GM23248 (cell line): ENCODE results near the gene ISM1. TPM values are rescaled to one million over a fixed set of nuclear protein-coding genes. Genes with fewer than 3 reads are reported as not detected.

Experiments used
- DNase-seq: peaks from one replicate; pipeline ENCODE4 v3.0.0-alpha.2; 2015
- H2AFZ ChIP-seq: fragments of 200-600 bp; sonication (generic); 2 replicates; pipeline ENCODE4 v1.6.1; 2016; ENCODE audit warnings: antibody characterized with exemption
- H3F3A ChIP-seq: fragments of 200-600 bp; sonication (generic); 2 replicates; pipeline ENCODE4 v1.6.1; 2016; ENCODE audit warnings: mild to moderate bottlenecking, antibody characterized with exemption, mixed run types; ENCODE audit not compliant: insufficient read depth
- H3K27ac ChIP-seq: fragments of 200-600 bp; sonication (generic); 2 replicates; pipeline ENCODE4 v1.5.1; 2016; ENCODE audit warnings: mild to moderate bottlenecking
- H3K27me3 ChIP-seq: fragments of 200-600 bp; sonication (generic); replicated peaks from 2 replicates; pipeline ENCODE4 v1.6.1; 2016; ENCODE audit warnings: mild to moderate bottlenecking; ENCODE audit not compliant: insufficient read depth
- H3K36me3 ChIP-seq: fragments of 200-600 bp; sonication (generic); 2 replicates; pipeline ENCODE4 v1.6.1; 2016; ENCODE audit warnings: low read depth, mild to moderate bottlenecking
- H3K4me1 ChIP-seq: fragments of 200-600 bp; sonication (generic); 2 replicates; pipeline ENCODE4 v1.6.1; 2016; ENCODE audit warnings: mild to moderate bottlenecking; ENCODE audit not compliant: insufficient read depth
- H3K4me2 ChIP-seq: fragments of 200-600 bp; sonication (generic); one replicate; pipeline ENCODE4 v1.6.1; 2016; ENCODE audit warnings: mild to moderate bottlenecking; ENCODE audit not compliant: unreplicated experiment
- H3K4me3 ChIP-seq: fragments of 200-600 bp; sonication (generic); 2 replicates; pipeline ENCODE4 v1.5.1; 2016; ENCODE audit warnings: mild to moderate bottlenecking
- H3K79me2 ChIP-seq: fragments of 200-600 bp; sonication (generic); 2 replicates; pipeline ENCODE4 v1.6.1; 2016; ENCODE audit warnings: mild to moderate bottlenecking; ENCODE audit not compliant: insufficient read depth
- H3K9ac ChIP-seq: fragments of 200-600 bp; sonication (generic); 2 replicates; pipeline ENCODE4 v1.6.1; 2016; ENCODE audit warnings: mild to moderate bottlenecking
- H3K9me2 ChIP-seq: fragments of 200-600 bp; sonication (generic); 2 replicates; pipeline ENCODE4 v1.6.1; 2016; ENCODE audit warnings: mixed run types, mild to moderate bottlenecking, moderate library complexity; ENCODE audit not compliant: insufficient read depth
- H3K9me3 ChIP-seq: fragments of 200-600 bp; sonication (generic); one replicate; pipeline ENCODE4 v1.6.1; 2017; ENCODE audit warnings: low read depth
- H4K20me1 ChIP-seq: fragments of 200-600 bp; sonication (generic); 2 replicates; pipeline ENCODE4 v1.6.0; 2016; ENCODE audit not compliant: insufficient read depth
- EZH2 ChIP-seq: fragments of 200-600 bp; sonication (generic); IDR thresholded peaks from 2 replicates; pipeline ENCODE4 v1.6.1; 2018; ENCODE audit warnings: antibody characterized with exemption, mild to moderate bottlenecking; ENCODE audit not compliant: insufficient read depth, poor library complexity, severe bottlenecking
- EZH2phosphoT487 ChIP-seq: fragments of 200-600 bp; sonication (generic); IDR thresholded peaks from 2 replicates; pipeline ENCODE4 v1.6.1; 2018; ENCODE audit warnings: antibody characterized with exemption, moderate library complexity, mild to moderate bottlenecking, low read depth; ENCODE audit not compliant: insufficient read depth
- WGBS, 2 experiments: methylation state at CpG; one replicate each; pipeline ENCODE4 v1.1.6; 2015 to 2017; ENCODE audit warnings: low lambda C conversion rate in 2 of 2, low coverage in 1 of 2; ENCODE audit errors: missing lambda C conversion rate in 2 of 2; 5-methylcytosine and 5-hydroxymethylcytosine counted together
- in situ Hi-C: fragments of 300-500 bp; cut with MboI; formaldehyde crosslinking; loops from 2 replicates; pipeline ENCODE4 v1.15.0; 2020
- polyA plus RNA-seq: library from polyadenylated mRNA; unstranded; fragments of >200 nt; fragmentation: Nextera tagmentation; extraction: Ambion mirVana; gene quantifications from 2 replicates; pipeline ENCODE4 v1.2.1, GENCODE V29; 2016
- total RNA-seq: library from RNA; depleted of rRNA; stranded (reverse); fragments of >200 nt; shearing (Covaris generic); gene quantifications from 2 replicates; pipeline ENCODE4 v1.2.3, GENCODE V29; 2014

Gene ISM1
- total and polyA plus RNA-seq, 2 experiments from 2014 or later, result 0.06 TPM; not detected in 1

- H3K4me2 ChIP-seq, result no peak overlapping the region
- TF ChIP-seq EZH2, result no peak
- no peak for TF ChIP-seq EZH2phosphoT487
- no peak overlapping the region for H3K9ac ChIP-seq
- H3K27me3 ChIP-seq, result peaks cover 4% of the 10 kb centered on the region; the same call in 1 of the 2 replicates
- H3F3A ChIP-seq, result no peaks in the 10 kb centered on the region
- no peaks in the 10 kb centered on the region for H3K79me2 ChIP-seq
- H3K4me1 ChIP-seq, result peaks cover 3% of the 10 kb centered on the region; the same call in 1 of the 2 replicates
- no peak overlapping the region for H3K27ac ChIP-seq
- DNase-seq, result no peak
- in situ Hi-C loops, result no loop called here
- 90 to 95% methylated on average over 6 of the region's 6 CpGs for WGBS, 2 experiments
- H2AFZ ChIP-seq, result no peak overlapping the region
- no peak overlapping the region for H3K4me3 ChIP-seq
- H4K20me1 ChIP-seq, result no peaks in the 10 kb centered on the region
- no peaks in the 10 kb centered on the region for H3K36me3 ChIP-seq
- no peaks in the 10 kb centered on the region for H3K9me2 ChIP-seq
- H3K9me3 ChIP-seq, result no peaks in the 10 kb centered on the region
Measured at GRCh38 chr20:13250251-13250650, 29.2 kb downstream of the ISM1 start.

- Histone ChIP-seq H3K9ac (no peak overlapping the region), H3K4me2 (no peak overlapping the region), H3F3A (no peaks in the 10 kb centered on the region), H4K20me1 (no peaks in the 10 kb centered on the region), H3K4me1 (peaks cover 3% of the 10 kb centered on the region; the same call in 1 of the 2 replicates), H2AFZ (no peak overlapping the region), H3K27me3 (peaks cover 4% of the 10 kb centered on the region; the same call in 1 of the 2 replicates), H3K9me3 (no peaks in the 10 kb centered on the region), H3K27ac (no peak overlapping the region), H3K36me3 (no peaks in the 10 kb centered on the region), H3K9me2 (no peaks in the 10 kb centered on the region), H3K79me2 (no peaks in the 10 kb centered on the region), H3K4me3 (no peak overlapping the region)
- no peak for TF ChIP-seq EZH2
- no peak for TF ChIP-seq EZH2phosphoT487
- WGBS, 2 experiments, result 93% methylated on average over 8 of the region's 8 CpGs
- in situ Hi-C loops, result no loop called here
- no peak for DNase-seq
Measured at GRCh38 chr20:13251106-13251903, 30.2 kb downstream of the ISM1 start.

GRCh38 chr20:13251904-13252297 lies 30.8 kb downstream of the ISM1 start:
- Histone ChIP-seq H3K27ac (no peak overlapping the region), H3K4me1 (peaks cover 3% of the 10 kb centered on the region; the same call in 1 of the 2 replicates), H3K79me2 (no peaks in the 10 kb centered on the region), H3K4me2 (no peak overlapping the region), H3K36me3 (no peaks in the 10 kb centered on the region), H3K27me3 (peaks cover 4% of the 10 kb centered on the region; the same call in 1 of the 2 replicates), H3K4me3 (no peak overlapping the region), H2AFZ (no peak overlapping the region), H3K9me3 (no peaks in the 10 kb centered on the region), H4K20me1 (no peaks in the 10 kb centered on the region), H3F3A (no peaks in the 10 kb centered on the region), H3K9me2 (no peaks in the 10 kb centered on the region), H3K9ac (no peak overlapping the region)
- in situ Hi-C loops, result no loop called here
- no peak for TF ChIP-seq EZH2phosphoT487
- no peak for TF ChIP-seq EZH2
- no peak for DNase-seq
- 40 to 51% methylated on average over 2 of the region's 2 CpGs for WGBS, 2 experiments

GRCh38 chr20:13255356-13255755 lies 34.3 kb downstream of the ISM1 start:
- H3F3A ChIP-seq, result no peaks in the 10 kb centered on the region
- TF ChIP-seq EZH2phosphoT487 (no peak), EZH2 (no peak)
- DNase-seq, result no peak

More at GRCh38 chr20:13255356-13255755, 34.3 kb downstream of the ISM1 start:
- H3K27ac ChIP-seq, result no peak overlapping the region
- H3K27me3 ChIP-seq, result peaks cover 4% of the 10 kb centered on the region; the same call in 1 of the 2 replicates
- no peaks in the 10 kb centered on the region for H3K9me3 ChIP-seq
- H3K4me1 ChIP-seq, result peaks cover 3% of the 10 kb centered on the region; the same call in 1 of the 2 replicates
- in situ Hi-C loops, result no loop called here
- no peaks in the 10 kb centered on the region for H3K9me2 ChIP-seq
- H3K4me3 ChIP-seq, result no peak overlapping the region
- H4K20me1 ChIP-seq, result no peaks in the 10 kb centered on the region
- no peak overlapping the region for H3K9ac ChIP-seq
- H3K36me3 ChIP-seq, result no peaks in the 10 kb centered on the region
- H3K4me2 ChIP-seq, result no peak overlapping the region
- H2AFZ ChIP-seq, result no peak overlapping the region
- no peaks in the 10 kb centered on the region for H3K79me2 ChIP-seq
- 57 to 90% methylated on average over 1 of the region's 1 CpG for WGBS, 2 experiments
